HFF-Myc (cell line): ENCODE results near the gene SH3BGR.

Source experiments
- DNase-seq: peaks from one replicate; pipeline ENCODE4 v3.0.0-alpha.2; 2011; ENCODE audit warnings: low read depth; ENCODE audit errors: extremely low read depth
- H3K4me3 ChIP-seq: replicated peaks from 2 replicates; pipeline ENCODE4 v1.5.1; 2011; ENCODE audit warnings: low read depth, mild to moderate bottlenecking, control low read depth, low read length
- CTCF ChIP-seq: IDR thresholded peaks from 2 replicates; pipeline ENCODE4 v1.5.1; 2012; ENCODE audit warnings: mild to moderate bottlenecking, low read depth, low read length, control low read depth; ENCODE audit errors: missing control alignments

The SH3BGR gene

GRCh38 chr21:39513735-39514134 lies 62.0 kb downstream of the SH3BGR start:
- H3K4me3 ChIP-seq, result no peak overlapping the region

GRCh38 chr21:39515684-39516472 lies 64.1 kb downstream of the SH3BGR start:
- DNase-seq, result no peak
- TF ChIP-seq CTCF, result no peak
- no peak overlapping the region for H3K4me3 ChIP-seq

More at GRCh38 chr21:39513735-39514134, 62.0 kb downstream of the SH3BGR start:
- TF ChIP-seq CTCF, result no peak
- no peak for DNase-seq

- TF ChIP-seq CTCF, result peak; percentile 74
- H3K4me3 ChIP-seq, result no peak overlapping the region
- peak; percentile 16 for DNase-seq
Measured at GRCh38 chr21:39518055-39518846, 66.5 kb downstream of the SH3BGR start.

- no peak for DNase-seq
- H3K4me3 ChIP-seq, result no peak overlapping the region
- TF ChIP-seq CTCF, result no peak
Measured at GRCh38 chr21:39518847-39519210, 67.1 kb downstream of the SH3BGR start.

GRCh38 chr21:39519835-39520234 lies 68.1 kb downstream of the SH3BGR start:
- no peak for TF ChIP-seq CTCF
- H3K4me3 ChIP-seq, result no peak overlapping the region
- no peak for DNase-seq

- no peak for DNase-seq
Measured at GRCh38 chr21:39523399-39523798, 71.6 kb downstream of the SH3BGR start.

More at GRCh38 chr21:39523399-39523798, 71.6 kb downstream of the SH3BGR start:
- no peak overlapping the region for H3K4me3 ChIP-seq
- no peak for TF ChIP-seq CTCF
